Breast epithelium (tissue), 3 donors: ENCODE data around the gene ZNF649.

ENCODE experiments used
- POLR2A ChIP-seq: fragments of 450-650 bp; IDR thresholded peaks from one replicate; pipeline ENCODE4 v1.6.1; 2016; ENCODE audit warnings: antibody characterized with exemption, mild to moderate bottlenecking, moderate library complexity
- POLR2AphosphoS5 ChIP-seq, 3 donors: sonication (generic); formaldehyde crosslinking; IDR thresholded peaks; one replicate each; pipeline ENCODE4 v1.6.1; 2017; ENCODE audit warnings: antibody characterized with exemption in 3 of 3

DNA sequence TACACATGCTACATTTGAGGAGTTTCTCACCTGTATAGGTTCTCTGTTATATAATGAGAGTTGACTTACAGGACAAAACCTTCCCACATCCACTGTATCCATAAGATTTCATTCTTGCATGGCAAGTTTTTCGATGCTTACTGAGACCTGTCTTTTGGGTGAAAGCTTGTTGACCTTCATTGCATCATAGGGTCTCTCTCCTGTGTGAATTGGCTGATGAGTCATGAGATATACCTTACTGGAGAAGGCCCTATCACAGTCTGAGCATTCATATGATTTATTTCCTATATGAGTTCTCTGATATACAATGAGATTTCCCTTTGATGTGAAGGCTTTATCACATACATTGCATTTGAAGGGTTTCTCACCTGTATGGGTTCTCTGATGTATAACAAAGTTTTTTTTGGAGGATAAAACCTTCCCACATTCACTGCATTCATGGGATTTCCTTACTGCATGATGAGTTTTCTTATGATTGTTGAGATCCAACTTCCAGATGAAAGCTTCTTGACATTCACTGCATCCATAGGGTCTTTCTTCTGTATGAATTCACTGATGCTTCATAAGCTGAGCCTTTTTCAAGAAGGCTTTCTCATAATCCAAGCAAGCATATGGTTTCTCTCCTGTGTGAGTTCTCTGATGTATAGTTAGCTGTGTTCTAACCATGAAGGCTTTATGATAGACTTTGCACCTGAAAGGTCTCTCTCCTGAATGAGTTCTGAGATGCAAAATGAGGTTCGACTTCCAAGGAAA is 42.8 kb downstream of the ZNF649 start:
- no peak for TF ChIP-seq POLR2AphosphoS5 (IDR thresholded peaks at IDR 0.05)
- no peak for TF ChIP-seq POLR2A
